OCI-LY1 (cell line): ENCODE results near the gene NUTM2G.

ENCODE experiments used
- CTCF ChIP-seq: fragments of 200-600 bp; sonication (generic), shearing (Covaris generic); IDR thresholded peaks from 2 replicates; pipeline ENCODE4 v1.5.1; 2017; ENCODE audit warnings: mild to moderate bottlenecking, antibody characterized with exemption, low read length, moderate library complexity, mixed read lengths
- EZH2 ChIP-seq: fragments of 200-600 bp; sonication (generic), shearing (Covaris generic); IDR thresholded peaks from 2 replicates; pipeline ENCODE4 v1.8.0; 2017; ENCODE audit warnings: borderline replicate concordance, mixed run types, mild to moderate bottlenecking, antibody characterized with exemption, low read length, moderate library complexity, mixed read lengths

- TF ChIP-seq CTCF, result no peak
- TF ChIP-seq EZH2, result no peak
Observed at GRCh38 chr9:96884443-96884842, 44.2 kb upstream of the NUTM2G start.
